ENCODE measurements around the gene MYO3B. TPM values are rescaled to one million over a fixed set of nuclear protein-coding genes. Genes with fewer than 3 reads are reported as not detected.
"Not testable (repeated sequence)": the region's sequence is repeated elsewhere in the genome, so short reads cannot be mapped to it uniquely, and the experiment has no call there.

Gene MYO3B
- total RNA-seq, 4 donors from 2014 or later, result 0.06 TPM; not detected in 3

GRCh38 chr2:170345607-170346006, 167.7 kb downstream of the MYO3B start:
- no peaks in the 10 kb centered on the region for H3K4me1 ChIP-seq
- no peaks in the 10 kb centered on the region for H3K27me3 ChIP-seq
- WGBS, result 75% methylated on average over 2 of the region's 2 CpGs
- no peaks in the 10 kb centered on the region for H3K36me3 ChIP-seq
- no peak for DNase-seq (ENCODE audit: extremely low spot score)
- TF ChIP-seq POLR2AphosphoS5 (IDR thresholded peaks at IDR 0.05), result no peak
- TF ChIP-seq POLR2A (IDR thresholded peaks at IDR 0.05; ENCODE audit: low read depth), result no peak
- TF ChIP-seq, protein P1, sequence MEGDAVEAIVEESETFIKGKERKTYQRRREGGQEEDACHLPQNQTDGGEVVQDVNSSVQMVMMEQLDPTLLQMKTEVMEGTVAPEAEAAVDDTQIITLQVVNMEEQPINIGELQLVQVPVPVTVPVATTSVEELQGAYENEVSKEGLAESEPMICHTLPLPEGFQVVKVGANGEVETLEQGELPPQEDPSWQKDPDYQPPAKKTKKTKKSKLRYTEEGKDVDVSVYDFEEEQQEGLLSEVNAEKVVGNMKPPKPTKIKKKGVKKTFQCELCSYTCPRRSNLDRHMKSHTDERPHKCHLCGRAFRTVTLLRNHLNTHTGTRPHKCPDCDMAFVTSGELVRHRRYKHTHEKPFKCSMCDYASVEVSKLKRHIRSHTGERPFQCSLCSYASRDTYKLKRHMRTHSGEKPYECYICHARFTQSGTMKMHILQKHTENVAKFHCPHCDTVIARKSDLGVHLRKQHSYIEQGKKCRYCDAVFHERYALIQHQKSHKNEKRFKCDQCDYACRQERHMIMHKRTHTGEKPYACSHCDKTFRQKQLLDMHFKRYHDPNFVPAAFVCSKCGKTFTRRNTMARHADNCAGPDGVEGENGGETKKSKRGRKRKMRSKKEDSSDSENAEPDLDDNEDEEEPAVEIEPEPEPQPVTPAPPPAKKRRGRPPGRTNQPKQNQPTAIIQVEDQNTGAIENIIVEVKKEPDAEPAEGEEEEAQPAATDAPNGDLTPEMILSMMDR (IDR thresholded peaks at IDR 0.05), result no peak
- no peak for TF ChIP-seq EP300 (IDR thresholded peaks at IDR 0.05)
- H3K27ac ChIP-seq (replicated peaks in 1 of 4), result no peak overlapping the region
- H3K4me3 ChIP-seq, result no peak overlapping the region
- intact Hi-C loops (cut with DNase I), result no loop called here
- H3K9me3 ChIP-seq, result no peaks in the 10 kb centered on the region

DNA sequence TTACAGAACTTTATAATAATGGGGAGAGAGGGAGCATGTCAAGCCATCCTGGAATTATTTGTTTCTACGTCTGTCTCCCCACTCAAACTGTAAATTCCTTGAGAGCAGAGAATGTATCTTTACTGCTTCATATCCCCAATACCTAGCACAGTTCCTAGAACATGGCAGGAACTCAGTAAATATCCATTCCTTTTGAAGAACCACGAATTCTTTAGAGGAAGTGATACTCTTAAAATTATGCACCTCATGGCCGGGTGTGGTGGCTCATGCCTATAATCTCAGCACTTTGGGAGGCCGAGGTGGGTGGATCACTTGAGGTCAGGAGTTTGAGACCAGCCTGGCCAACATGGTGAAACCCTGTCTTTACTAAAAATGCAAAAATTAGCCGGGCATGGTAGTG, 171.3 kb downstream of the MYO3B start:
- 71% methylated on average over 5 of the region's 5 CpGs for WGBS
- DNase-seq (ENCODE audit: extremely low spot score); H3K4me1 ChIP-seq; H3K27me3 ChIP-seq; H3K4me3 ChIP-seq; intact Hi-C loops (cut with DNase I); H3K36me3 ChIP-seq; H3K9me3 ChIP-seq; H3K27ac ChIP-seq (replicated peaks in 1 of 4): not testable (repeated sequence)

DNA sequence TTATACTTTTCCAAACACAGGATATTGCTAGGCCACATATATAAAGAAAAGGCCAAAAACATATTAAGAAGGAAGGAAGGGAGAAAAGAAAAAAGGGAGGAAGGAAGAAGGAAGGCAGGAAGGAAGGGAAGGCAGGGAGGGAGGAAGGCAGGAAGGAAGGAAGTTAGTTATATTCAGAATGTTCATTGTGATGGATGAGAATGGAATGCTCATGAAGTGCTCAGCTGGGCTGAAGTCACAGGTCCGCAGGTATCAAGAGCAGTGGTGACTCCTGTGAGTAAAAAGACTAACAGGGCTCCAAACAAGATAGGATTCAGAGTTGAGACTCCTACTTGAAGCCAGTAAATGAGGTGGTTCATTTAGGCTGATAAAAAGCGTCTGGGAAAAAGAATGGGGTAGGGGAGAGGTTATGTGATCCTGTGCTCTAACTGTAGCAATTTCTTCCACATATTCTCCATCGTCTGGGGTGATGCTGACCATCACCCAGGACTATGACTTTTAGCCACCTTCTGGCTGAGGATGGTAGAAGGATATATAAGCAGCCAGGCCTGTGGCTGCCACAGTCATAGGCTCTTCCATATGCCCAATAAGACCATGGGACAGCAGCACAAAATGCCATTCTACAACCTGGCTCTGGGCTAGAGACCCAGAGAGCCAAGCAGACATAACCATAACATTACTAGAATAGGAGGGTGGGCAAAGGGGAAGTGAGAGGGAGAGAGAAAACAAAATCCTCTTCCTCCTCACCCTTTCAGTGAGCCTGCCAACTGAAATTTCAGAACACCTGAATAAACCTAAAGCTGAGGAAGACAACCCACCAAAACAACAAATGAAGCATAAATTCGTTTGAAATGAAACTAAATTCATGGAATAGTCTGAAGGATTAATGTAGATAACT, 173.2 kb downstream of the MYO3B start:
- Histone ChIP-seq H3K27ac (replicated peaks in 1 of 4) (no peak overlapping the region), H3K27me3 (peaks cover 0 to 10% (median 0%) of the 10 kb centered on the region in 4 donors), H3K4me1 (no peaks in the 10 kb centered on the region), H3K4me3 (no peak overlapping the region), H3K36me3 (no peaks in the 10 kb centered on the region), H3K9me3 (no peaks in the 10 kb centered on the region)
- WGBS, result 63% methylated on average over 4 of the region's 4 CpGs
- intact Hi-C loops (cut with DNase I), result no loop called here
- TF ChIP-seq, protein P1 (IDR thresholded peaks at IDR 0.05), result no peak
- TF ChIP-seq EP300 (IDR thresholded peaks at IDR 0.05) (no peak), POLR2A (IDR thresholded peaks at IDR 0.05; ENCODE audit: low read depth) (no peak), POLR2AphosphoS5 (IDR thresholded peaks at IDR 0.05) (no peak)
- no peak for DNase-seq (ENCODE audit: extremely low spot score)

GRCh38 chr2:170353723-170354122, 175.8 kb downstream of the MYO3B start:
- peaks cover 0 to 10% (median 0%) of the 10 kb centered on the region in 4 donors for H3K27me3 ChIP-seq
- no peaks in the 10 kb centered on the region for H3K4me1 ChIP-seq
- H3K4me3 ChIP-seq, result no peak overlapping the region
- WGBS, result 80% methylated on average over 2 of the region's 2 CpGs
- intact Hi-C loops (cut with DNase I), result no loop called here
- no peak for TF ChIP-seq EP300 (IDR thresholded peaks at IDR 0.05)
- TF ChIP-seq, protein P1 (IDR thresholded peaks at IDR 0.05), result no peak
- H3K9me3 ChIP-seq, result no peaks in the 10 kb centered on the region
- H3K27ac ChIP-seq (replicated peaks in 1 of 4), result no peak overlapping the region
- DNase-seq (ENCODE audit: extremely low spot score), result no peak
- no peaks in the 10 kb centered on the region for H3K36me3 ChIP-seq

GRCh38 chr2:170354388-170354787, 176.4 kb downstream of the MYO3B start:
- 48% methylated on average over 2 of the region's 2 CpGs for WGBS
- no peak overlapping the region for H3K4me3 ChIP-seq
- H3K27ac ChIP-seq (replicated peaks in 1 of 4), result no peak overlapping the region
- H3K27me3 ChIP-seq, result peaks cover 0 to 10% (median 0%) of the 10 kb centered on the region in 4 donors
- intact Hi-C loops (cut with DNase I), result no loop called here
- H3K9me3 ChIP-seq, result no peaks in the 10 kb centered on the region
- TF ChIP-seq, protein P1 (IDR thresholded peaks at IDR 0.05), result no peak
- TF ChIP-seq POLR2AphosphoS5 (IDR thresholded peaks at IDR 0.05) (no peak), POLR2A (IDR thresholded peaks at IDR 0.05; ENCODE audit: low read depth) (no peak), EP300 (IDR thresholded peaks at IDR 0.05) (no peak)
- no peak for DNase-seq (ENCODE audit: extremely low spot score)
- H3K36me3 ChIP-seq, result no peaks in the 10 kb centered on the region
- H3K4me1 ChIP-seq, result no peaks in the 10 kb centered on the region

Measured in esophagus muscularis mucosa (tissue), 4 donors.